ENCODE measurements around the gene SVOPL.

The SVOPL gene

DNA sequence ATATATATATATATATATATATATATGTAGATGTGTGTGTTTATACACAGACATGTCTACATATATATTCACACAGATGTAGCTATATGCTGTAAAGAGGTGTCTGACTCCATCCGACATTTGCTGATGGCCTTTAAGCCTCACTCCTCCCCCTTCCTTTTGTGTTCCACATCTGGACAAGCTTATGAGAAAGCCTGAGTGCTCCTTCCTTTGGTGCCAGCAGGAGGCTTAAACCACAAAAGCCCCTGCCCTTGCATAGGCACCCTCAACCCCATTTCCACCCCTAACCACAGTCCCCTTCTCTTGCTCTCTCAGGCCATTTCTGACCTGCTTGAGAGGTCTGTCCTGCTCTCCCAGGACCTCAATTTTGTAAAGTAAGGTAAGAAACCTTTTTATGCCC lies 98.7 kb downstream of the SVOPL start:
- no peak for DNase-seq

DNA sequence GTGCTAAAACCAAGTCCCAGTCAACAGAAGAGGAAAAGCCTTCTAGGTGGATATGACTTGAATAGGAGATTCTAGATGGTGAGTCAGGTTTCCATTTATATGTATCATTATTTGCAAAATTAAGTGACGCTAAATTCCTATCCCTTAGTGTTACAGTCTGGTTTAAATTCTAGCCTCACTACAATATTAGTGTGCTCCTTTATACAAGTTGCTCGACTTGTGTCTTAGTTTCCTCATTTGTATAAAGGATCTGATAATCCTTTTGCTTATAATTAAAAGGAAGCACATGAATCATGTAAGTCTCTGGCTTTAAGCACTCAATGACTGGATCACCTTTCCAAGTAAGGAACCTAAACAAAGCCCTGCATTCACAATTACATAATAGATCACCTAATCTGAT lies 105.7 kb downstream of the SVOPL start:
- DNase-seq, result no peak

DNA sequence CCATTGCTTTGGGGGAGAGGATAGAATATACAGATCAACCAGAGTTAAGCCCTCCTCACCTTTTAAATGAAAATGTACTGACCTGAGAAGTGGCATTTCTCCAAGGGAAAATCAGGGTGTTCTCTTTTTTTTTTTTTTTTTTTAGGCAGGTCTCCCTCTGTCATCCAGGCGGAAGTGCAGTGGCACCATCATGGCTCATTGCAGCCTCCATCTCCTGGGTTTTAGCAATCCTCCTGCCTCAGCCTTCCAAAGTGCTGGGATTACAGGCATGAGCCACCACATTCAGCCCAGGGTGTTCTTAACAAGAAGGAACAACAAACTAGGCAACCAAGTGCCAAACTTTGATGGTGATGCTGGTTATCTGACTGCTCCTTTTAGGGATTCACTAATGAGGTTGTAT lies 111.0 kb downstream of the SVOPL start:
- no peak for DNase-seq

DNA sequence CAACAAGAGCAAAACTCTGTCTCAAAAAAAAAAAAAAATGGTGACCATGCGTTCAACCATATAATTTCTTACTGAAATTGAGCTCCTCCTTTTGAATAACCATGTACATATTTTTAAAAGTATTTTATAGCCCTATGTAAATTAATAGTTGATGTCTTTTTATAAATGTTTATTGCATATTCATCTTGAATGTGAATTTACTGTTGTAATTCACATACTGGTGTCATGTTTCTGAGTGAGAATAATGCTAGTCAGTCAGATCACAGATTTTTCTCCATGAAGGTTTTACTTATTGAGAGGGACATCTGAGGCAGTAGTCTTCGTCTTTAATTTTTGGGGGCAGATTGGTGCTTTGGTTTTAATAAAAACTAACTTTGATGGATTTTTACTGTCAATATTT lies 112.2 kb downstream of the SVOPL start:
- no peak for DNase-seq

DNA sequence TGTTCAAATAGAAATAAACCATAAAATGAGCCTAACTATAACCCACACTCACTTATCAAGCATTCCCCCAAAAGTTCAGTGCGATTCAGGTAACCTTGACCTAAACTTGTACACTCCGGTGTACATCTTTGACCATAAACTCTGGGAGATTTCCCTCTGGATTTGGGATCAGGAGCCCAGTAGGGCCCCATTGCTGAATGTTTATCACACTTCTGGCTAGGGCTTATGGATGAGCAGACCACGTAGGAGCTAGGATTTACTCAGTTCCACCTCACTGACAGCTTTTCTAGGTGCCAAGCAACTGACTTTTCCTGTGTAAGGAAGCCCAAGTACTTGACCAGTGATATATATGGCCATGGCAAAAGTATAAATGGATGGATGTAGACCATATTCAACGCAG lies 113.7 kb downstream of the SVOPL start:
- DNase-seq, result no peak

DNA sequence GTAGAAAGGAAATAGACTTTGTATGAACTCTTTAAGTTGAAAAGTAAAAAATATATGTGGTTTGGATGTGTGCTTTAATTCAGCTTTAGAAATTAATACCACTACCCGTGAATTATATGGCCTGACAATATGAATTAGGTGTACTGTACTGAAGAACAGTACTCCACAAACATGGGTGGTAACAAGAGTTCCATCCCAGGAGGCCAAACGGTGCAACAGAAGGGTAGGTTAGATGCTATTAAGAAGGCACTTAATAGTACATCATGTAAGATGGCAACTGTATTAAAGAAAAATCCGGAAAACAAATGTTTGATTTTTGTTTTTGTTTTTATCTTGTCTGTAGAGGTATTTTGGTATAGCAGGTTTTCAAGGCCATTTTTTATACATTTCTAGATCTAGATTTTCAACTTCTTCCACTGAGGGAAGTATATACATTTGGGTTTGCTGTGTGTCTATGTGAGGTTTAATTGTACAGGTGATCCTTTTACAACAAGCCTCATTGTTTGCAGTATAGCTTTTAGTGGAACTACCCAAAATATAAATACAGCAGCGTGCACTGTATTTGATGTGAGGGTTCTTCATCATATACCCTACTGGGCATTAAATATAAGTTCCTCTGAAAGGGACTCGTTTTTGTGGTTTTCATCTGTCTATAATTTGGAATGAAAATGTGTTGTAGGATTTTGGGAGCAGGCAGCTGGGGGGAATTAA lies 115.7 kb downstream of the SVOPL start:
- no peak for DNase-seq

DNA sequence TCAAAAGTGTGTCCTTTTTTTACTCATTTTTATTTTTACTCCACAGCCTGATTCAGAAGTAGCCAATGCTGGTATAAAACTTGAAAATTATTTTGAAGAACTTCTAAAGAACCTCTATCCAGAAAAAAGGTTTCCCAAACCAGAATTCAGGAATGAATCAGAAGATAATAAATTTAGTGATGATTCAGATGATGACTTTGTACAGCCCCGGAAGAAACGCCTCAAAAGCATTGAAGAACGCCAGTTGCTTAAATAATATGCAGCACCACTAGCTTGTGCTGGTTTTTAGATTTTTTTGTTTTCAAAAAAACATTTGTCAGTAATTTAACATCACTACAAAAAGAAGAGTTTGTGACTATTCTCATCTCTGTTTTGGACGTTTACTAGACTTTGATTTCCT lies 116.5 kb downstream of the SVOPL start:
- no peak for DNase-seq

DNA sequence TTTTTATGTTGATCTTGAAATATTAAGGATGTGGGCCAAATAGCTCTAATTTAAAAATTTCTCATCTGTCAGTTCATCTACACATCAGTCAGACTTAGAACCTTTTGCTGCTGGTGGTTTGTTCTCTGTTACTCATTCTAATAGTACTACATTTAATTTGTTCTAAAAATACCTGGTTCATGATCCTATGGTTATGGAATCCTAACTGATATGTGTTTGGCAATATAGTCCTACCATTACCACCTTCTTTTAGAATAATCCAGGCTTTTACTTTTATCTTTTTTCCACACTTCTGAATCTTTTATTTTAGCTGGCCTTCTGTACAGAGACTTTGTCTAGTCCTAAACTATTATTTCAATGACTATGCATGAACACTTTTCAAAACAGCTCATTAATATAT lies 116.9 kb downstream of the SVOPL start:
- DNase-seq, result no peak

DNA sequence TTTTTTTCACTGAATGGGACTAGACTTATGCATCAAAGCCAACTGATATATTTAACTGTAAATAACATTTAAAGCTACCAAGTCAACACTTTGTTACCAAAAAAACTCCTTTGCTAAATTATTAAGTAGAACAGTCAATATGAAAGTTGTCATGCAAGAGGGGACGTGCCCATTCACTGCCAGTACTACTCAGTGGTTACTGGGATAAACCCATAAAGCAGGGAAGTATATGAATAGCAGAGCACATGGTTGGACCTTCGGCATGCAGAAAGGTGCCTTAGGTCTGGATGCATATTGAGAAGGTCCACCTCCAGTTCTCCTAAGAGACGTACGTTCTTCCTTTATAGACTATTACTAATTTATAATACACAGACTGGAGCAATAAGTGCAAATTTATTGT lies 120.1 kb downstream of the SVOPL start:
- DNase-seq, result no peak

DNA sequence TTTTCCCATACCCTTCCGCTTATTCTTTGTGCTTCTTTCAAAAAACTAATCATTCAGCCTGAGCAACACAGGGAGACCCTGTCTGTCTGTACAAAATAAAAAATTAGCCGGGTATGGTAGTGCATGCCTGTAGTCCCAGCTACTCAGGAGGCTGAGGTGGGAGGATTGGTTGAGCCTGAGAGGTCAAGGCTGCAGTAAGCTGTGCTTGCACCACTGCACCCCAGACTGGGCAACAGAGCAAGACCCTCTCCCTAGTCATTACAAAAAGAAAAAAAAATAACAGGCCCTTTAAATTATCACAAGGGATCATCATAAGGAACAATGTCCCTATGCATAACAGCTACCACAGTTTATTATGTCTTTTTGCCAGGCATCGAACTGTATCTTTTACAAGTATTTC lies 121.5 kb downstream of the SVOPL start:
- no peak for DNase-seq

DNA sequence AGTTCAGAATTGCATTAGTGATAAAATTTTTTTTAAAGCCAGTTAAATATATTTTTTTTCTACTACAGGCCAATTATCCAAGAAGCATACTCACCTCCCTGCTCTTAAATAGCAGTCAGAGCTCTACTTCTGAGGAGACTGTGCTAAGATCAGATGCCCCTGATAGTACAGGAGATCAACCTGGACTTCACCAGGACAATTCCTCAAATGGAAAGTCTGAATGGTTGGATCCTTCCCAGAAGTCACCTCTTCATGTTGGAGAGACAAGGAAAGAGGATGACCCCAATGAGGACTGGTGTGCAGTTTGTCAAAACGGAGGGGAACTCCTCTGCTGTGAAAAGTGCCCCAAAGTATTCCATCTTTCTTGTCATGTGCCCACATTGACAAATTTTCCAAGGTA lies 122.0 kb downstream of the SVOPL start:
- no peak for DNase-seq

DNA sequence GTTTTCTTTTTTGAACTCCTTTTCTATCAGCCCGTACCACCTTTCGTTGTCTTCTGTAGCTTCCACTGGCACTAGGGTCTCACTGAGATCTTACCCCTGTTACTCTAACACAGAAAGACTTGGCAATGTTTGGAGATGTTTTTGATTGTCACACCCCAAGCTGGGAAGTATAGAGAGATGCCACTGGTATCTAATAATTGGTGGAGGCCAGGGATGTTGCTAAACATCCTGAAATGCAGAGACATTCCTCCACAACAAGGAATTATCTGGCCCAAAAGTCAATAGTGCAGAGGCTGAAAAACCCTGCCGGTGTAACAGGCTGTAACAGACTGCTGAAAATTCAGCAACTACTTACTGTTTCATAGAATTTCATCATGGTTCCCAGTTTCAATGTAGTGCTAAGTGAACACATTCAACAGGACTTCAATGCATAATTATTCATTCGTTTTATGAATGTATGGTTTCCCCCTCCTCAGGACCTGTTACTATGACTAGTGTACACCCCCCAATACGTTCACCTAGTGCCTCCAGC lies 125.2 kb downstream of the SVOPL start:
- DNase-seq, result no peak

DNA sequence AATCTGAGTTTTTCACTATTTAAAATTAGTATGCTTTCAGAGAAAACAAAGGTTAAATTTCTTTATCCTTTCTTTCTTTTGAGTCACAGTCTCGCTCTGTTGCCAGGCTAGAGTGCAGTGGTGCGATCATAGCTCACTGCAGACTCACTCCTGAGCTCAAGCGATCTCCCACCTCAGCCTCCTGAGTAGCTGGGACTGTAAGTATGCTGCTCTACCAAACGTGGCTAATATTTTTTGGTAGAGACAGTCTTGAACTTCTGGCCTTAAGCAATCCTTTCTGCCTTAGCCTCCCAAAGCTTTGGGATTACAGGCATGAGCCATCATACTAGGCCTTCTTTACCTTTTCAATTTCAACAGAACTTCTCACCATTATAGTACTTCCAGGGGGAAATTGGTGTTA lies 127.4 kb downstream of the SVOPL start:
- DNase-seq, result no peak

DNA sequence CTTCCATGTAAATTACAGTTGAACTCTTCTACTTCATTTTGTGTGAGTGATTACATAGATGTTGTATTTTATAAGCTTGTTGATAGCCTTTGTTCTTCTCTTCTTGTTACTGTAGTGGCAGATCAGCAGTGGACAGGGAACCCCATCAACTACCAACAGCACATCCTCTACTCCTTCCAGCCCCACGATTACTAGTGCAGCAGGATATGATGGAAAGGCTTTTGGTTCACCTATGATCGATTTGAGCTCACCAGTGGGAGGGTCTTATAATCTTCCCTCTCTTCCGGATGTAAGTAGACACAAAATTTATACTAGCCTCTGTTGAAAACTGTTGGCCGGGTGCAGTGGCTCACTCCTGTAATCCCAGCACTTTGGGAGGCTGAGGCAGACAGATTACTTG lies 130.4 kb downstream of the SVOPL start:
- no peak for DNase-seq

DNA sequence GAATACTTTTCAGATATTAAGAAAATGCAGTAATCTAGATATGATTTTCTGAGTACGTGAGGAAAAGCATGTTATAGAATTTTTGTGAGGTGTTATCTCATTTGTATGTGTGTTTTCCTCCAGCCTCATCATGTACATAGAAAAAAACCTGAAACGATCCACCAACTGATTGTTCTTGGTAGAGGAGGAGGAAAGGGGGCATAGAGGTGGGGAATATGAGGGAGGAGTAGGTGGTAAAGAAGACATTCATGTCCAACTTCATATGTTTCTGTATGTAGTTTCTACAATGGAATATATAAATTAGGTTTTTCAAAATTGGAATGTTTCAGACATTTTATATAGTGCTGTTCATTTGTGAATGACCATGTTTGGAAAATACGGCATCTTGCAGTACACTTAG lies 131.7 kb downstream of the SVOPL start:
- DNase-seq, result no peak

DNA sequence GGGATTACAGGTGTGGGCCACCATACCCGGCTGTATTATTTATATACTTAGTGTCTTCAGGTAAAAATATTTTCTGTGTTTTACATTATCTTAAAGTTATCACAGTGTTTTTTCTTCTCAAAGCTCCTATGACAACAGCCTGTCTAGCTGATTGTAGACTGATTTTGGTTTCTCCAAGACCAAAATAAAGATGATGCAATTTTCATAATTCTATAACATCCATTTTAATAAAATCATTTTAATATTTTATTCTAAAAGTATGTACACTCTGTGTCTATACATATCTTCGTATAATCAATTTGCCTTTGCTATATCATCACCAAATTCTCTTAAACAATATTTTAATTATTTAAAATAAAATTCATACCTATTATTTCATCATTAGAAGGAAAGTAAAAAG lies 132.5 kb downstream of the SVOPL start:
- no peak for DNase-seq

DNA sequence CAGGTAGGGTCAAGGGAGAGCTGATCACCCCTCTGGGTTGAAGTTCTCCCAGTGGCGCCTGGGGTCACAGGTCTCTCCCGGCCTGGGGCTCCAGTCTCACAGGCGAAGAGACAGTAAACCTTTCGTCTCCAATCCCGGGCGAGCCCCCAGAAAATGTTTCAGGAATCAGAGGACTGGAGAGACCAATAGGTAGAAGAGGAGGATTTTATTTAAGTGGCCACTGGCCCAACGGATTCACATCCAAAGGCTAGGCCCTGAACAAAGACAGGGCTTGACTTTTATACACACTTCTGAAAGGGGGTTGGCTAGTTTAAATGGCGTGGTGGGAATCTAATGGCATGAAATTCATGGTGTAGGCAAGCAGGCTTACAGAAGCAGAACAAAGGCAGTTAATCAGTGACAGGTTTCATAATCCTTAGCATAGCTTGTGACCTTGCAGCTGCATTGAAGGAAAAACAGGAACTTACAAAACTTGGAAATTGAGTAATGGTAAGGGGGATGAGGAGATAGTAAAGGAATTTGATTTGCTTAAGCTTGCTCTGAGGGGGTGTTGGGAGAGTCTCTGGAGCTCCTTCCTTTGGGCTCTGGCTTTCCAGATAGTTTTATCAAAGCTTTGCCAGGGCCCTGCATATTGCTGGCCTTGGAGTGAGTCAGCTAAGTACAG lies 135.6 kb downstream of the SVOPL start:
- no peak for DNase-seq

DNA sequence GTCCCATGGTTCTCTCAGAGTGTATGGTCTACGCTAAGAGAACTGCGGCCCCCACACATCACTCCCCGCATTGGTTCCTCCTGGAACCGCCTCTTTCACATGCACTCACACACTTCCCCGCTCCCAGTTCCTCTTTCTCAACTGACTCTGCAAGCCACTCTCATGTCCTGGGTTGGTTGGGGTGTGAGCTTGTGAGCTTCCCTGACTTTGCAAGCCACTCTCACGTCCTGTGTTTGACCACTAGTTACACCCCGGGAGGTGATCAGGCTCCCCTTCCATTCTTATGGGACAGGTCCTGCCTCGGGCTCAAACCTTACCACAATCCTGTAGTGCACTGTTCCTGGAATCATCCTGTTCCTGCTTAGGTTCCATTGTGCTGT lies 136.1 kb downstream of the SVOPL start:
- DNase-seq, result no peak

DNA sequence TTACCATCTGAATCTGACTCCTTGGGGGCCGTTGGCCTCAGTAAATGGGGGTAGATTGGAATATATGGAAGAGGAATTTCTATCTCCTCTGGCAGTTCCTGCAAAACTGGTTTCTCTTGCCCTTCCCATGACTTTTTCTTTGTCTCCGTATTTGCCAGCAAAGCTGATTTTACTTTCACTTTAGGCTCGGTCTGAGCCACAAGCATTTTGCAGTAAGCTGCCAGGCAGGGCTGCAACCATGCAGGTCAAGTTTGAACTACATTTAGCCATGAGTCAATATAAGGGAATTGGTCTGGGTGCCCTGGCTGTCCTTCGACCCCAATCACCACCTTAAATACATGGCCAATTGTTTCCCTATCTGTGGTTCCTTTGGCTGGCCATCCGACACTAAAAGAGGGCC lies 136.8 kb downstream of the SVOPL start:
- DNase-seq, result no peak

DNA sequence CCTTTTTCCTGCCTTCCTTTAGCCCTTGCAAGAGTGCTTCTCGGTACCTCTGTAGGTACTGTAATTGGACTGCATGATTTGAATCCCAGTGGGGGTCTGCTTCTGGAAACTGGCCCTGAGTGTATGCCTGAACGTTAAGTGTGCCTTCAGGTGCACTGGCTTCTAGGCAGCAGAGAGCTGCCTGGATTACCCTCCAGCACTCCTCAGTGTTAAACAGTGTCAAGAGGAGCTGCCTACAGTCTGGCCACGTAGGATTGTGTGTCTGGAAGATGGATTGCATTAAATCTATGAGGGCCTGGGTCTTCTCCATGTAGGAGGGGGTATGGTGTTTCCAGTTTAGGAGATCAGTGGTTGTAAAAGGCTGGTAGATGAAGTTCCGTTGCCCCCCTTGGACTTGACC lies 137.4 kb downstream of the SVOPL start:
- no peak for DNase-seq

DNA sequence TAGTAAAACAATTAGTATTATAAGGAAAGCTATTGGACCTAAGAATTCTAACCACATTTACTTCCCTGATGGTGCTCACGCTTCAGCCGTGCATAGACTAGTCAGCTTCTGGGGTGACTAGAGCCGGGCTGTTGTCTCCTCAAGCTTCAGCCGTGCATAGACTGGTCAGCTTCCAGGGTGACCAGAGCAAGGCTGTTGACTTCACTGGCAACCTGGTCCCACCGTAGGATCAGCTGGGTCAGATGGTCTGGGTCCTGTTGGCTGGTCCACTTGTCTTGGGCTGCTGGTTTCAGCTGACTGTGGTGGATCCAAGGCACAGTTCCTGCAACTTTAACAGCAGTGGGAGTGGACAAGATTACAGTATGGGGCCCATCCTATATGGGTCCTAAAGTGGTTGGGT lies 141.7 kb downstream of the SVOPL start:
- no peak for DNase-seq

DNA sequence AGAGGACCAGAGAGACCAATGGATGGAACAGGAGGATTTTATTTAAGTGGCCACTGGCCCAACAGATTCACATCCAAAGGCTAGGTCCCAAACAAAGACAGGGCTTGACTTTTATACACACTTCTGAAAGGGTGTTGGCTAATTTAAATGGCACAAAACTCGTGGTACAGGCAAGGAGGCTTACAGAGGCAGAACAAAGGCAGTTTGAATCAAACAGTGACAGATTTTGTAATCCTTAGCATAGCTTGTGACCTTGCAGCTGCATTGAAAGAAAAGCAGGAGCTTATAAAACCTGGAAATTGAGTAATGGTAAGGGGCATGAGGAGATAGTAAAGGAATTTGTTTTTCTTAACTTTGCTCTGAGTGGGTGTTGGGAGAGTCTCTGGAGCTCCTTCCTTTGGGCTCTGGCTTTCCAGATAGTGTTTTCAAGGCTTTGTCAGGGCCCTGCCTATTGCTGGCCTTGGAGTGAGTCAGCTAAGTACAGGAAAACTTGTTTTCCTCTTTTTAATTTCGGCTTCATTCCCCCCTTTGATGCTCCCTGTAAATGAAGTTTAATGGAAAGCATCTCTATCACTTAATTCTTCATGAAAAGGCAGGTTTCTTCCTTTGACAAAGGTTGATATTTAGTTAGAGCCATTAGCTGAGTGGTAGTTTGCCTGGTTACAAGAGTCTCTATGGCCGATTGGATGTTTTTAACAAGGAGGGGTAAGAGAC lies 144.2 kb downstream of the SVOPL start:
- no peak for DNase-seq

DNA sequence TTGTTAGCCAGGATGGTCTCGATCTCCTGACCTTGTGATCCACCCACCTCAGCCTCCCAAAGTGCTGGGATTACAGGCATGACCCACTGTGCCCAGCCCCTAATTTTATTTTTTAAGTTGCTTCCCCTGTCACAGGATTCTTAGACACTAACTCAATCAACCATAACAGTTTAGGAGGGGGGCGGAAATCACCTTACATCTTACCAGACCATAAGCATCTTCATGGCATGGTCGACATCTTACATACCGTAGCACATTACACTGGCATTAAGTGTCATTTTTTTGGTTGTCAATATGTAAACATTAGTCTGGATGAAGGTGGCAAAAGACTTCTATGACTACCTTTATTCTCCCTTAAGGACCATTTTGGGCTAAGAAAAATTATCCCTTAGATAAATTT lies 145.5 kb downstream of the SVOPL start:
- no peak for DNase-seq

DNA sequence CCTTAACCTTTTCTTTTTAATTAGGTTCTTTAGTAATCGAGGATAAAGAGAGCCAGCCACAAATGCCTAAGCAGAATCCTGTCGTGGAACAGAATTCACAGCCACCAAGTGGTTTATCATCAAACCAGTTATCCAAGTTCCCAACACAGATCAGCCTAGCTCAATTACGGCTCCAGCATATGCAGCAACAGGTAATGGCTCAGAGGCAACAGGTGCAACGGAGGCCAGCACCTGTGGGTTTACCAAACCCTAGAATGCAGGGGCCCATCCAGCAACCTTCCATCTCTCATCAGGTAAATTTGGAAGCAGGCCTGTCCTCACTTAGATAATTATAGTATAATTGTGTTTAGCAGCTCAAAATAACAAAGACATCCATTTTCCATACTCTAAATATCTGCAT lies 146.5 kb downstream of the SVOPL start:
- DNase-seq, result no peak

Measured in CD4-positive, alpha-beta T cell treated with Interleukin-21 for 1 hour (primary cell).